GM19463 (cell line): Measurements from ENCODE around the gene PPP6C.
"Not testable (repeated sequence)": the region's sequence is repeated elsewhere in the genome, so short reads cannot be mapped to it uniquely, and the experiment has no call there.

ENCODE experiments used
- ATAC-seq: cut with Tn5 transposase; IDR thresholded peaks from one replicate; pipeline ENCODE4 v1.9.1; 2021; ENCODE audit warnings: mild to moderate bottlenecking, moderate library complexity; ENCODE audit not compliant: unreplicated experiment

PPP6C gene

DNA sequence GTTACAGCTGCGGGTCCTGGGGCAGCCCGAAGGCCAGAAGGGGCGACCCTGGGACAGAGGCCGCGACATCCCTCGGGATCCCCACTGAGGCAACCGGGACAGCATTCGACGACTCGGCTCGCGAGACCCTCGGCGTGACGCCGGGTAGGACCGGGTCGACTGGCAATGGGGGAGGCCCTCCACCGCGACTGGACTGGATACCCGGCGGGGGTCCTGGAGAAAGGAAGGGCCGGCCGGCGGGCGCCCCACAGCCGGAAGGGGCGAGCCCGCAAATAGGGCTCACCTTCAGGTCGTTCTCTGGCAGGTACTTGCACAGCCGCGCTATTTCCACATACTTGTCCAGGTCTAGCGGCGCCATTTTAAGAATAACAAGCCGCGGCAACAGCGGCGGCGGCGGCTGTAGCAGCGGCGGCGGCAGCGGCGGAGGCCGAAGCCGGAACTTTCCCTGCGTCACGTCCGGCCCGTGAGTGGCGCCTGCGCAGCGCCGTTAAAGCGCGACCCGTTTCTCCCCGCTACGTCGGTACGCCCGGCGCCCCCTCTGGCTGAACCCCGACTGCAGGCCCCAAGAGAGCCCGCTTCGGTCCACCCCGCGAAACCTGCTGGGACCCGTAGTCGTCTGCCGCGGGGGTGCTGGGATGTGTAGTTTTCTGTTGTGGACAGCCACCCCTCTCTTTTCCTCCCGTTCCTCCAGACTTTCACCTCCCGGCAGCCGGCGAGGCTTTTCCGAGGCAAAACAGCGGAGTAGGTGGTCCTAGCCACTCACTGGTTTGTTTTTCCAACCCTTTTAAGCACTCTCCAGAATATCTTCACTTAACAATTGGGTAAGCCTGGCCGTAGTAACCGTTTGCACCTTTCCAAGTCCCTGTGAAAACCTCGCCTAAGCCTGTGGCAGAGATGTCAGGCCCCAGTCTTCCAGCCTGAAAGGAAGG lies at the start of gene PPP6C:
Gene PPP6C, minus strand, starts transcription at position 443 of the 929 bp plus-strand sequence. Its CDS starts 85 bp downstream, at position 358.
- ATAC-seq: peak; percentile 98

- no peak for ATAC-seq
These were observed 49.4 kb upstream of the PPP6C start for GRCh38 chr9:125238915-125239446.

DNA sequence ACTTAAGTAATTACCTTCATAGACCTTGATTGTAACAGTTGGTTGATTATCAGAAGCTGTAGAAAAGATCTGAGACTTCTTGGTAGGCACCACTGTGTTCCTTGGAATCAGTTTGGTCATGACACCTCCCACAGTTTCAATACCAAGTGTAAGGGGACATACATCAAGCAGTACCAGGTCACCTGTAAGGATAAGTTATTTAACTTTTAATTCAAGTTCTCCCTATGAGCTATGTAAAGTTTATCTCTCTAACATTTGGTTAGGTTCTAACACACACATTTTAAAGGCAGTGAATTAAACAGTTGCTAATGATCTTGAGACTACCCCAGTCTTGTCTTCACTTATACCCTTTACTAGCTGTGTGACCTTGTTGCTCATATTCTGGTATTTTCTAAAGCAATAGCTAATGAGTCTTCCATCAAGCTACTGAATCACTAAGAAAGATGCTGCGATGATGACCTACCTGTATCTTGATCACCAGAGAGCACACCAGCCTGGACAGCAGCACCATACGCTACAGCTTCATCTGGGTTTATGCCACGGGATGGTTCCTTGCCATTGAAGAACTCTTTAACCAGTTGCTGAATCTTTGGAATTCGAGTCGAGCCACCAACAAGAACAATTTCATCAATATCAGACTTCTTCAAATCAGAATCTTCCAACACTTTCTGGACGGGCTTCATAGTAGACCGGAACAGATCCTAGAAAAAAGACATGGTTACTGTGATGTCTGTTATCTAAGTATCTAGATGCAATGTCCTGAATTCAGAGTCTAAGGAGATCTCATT lies 48.7 kb upstream of the PPP6C start:
- ATAC-seq: no peak

DNA sequence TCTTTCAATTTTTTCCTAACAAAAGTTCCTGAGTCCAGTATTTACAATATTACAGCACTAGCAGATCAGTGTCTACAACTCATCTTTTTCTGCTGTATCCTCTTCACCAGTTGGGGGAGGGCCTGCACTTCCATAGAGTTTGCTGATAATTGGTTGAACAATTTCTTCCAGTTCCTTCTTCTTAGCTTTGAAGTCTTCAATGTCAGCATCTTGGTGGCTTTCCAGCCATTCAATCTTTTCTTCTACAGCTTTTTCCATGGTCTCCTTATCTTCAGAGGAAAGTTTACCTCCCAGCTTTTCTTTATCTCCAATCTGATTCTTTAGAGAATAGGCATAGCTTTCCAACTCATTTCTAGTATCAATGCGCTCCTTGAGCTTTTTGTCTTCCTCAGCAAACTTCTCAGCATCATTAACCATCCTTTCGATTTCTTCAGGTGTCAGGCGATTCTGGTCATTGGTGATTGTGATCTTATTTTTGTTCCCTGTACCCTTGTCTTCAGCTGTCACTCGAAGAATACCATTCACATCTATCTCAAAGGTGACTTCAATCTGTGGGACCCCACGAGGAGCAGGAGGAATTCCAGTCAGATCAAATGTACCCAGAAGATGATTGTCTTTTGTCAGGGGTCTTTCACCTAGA lies 47.0 kb upstream of the PPP6C start:
- not testable (repeated sequence) for ATAC-seq

DNA sequence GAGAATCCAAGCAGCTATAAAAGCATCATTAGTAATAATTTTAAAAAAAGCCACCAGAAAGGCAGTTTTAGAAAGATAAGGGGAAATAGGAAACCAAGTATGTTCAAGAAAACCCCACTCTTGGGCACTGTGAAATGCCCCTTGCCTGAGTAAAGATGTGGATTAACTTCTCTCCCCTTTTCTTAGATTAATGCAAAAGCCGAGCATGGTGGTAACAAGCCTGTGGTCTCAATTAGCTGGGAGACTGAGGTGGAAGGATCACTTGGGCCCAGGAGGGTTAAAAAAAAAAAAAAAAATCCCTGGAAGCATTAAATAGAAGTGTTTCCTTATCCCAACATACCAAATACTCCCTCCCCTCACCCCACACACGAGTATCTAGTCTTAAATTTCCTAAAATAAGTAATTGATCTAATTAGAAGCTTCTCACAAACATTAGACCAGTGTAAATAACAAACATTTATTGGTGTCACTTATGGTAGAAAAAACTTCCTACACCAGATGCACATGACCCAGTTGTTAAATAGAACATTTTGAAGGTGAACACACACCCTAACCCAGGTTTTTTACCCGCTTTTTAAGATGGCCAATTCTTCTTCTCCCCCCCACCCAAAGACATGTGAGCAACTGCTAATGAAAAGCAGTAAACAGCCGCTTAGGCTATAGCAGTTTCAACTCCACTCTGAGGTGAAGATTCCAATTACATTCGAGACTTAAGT lies 46.4 kb upstream of the PPP6C start:
- no peak for ATAC-seq

GRCh38 chr9:125234099-125234498 lies 44.5 kb upstream of the PPP6C start:
- not testable (repeated sequence) for ATAC-seq

- ATAC-seq: no peak
These were observed 44.1 kb upstream of the PPP6C start for GRCh38 chr9:125233678-125234077.

DNA sequence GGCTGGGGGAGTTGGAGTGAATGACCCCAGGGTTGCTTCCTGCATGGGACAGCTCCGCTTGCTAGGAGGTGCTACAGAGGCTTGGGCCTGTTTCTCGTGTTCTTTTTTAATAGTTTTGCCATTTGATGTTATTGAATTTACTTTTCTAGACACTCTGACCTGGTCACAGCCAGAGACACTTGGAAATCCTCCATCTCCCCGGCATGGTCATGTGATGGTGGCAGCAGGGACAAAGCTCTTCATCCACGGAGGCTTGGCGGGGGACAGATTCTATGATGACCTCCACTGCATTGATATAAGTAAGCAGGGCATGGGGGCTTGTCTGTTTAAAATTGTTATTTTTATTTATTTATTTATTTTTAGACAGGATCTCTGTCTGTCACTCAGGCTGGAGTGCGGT lies 38.2 kb upstream of the PPP6C start:
- no peak for ATAC-seq

DNA sequence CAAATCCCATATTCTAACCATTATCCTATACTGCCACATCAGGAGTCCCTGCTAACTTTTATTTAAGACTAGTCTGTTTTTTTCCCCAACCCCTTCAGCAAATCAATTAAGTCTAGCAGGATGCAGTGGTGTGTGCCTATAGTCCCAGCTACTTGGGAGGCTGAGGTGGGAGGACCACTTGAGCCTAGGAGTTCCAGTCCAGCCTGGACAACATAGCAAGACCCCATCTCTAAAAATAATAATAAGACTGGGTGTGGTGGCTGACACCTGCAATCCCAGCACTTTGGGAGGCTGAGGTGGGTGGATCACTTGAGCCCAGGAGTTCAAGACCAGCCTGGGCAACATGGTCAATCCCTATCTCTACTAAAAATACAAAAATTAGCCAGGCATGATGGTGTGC lies 35.3 kb upstream of the PPP6C start:
- ATAC-seq: not testable (repeated sequence)

GRCh38 chr9:125218621-125219020 lies 29.0 kb upstream of the PPP6C start:
- no peak for ATAC-seq

DNA sequence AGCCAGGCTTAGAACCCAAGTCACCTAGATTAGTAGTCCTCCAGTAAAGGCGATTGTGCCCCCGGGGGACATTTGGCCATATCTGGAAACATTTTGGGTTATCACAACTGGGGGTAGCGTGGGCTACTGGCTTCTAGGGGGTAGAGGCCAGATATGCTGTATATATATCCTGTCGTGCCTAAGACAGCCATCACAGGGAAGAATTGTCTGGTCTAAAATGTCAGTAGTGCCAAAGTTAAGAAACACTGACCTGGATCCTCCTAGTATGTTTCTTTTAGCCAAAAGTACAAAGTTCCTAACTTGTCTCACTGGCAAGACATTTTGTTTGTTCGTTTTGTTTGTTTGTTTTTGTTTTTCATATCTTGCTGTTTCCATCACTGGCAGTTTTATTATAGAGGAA lies 24.6 kb upstream of the PPP6C start:
- no peak for ATAC-seq

DNA sequence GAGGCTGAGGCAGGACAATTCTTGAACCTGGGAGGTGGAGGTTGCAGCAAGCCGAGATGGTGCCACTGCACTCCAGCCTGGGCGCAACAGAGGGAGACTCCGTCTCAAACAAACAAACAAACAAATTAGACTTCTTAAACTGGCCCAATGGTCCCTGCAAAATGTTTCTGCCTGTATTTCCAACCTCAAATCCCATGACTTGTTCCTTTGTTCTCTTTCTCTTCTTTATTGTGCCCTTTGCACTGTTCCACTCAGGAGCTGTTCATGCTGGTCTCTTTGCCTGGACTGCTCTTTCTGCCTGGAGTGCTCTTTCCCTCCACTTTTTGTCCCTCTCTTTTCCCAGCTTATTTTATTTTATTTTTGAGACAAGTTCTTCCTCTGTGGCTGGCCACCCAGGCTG lies 14.9 kb upstream of the PPP6C start:
- no peak for ATAC-seq

DNA sequence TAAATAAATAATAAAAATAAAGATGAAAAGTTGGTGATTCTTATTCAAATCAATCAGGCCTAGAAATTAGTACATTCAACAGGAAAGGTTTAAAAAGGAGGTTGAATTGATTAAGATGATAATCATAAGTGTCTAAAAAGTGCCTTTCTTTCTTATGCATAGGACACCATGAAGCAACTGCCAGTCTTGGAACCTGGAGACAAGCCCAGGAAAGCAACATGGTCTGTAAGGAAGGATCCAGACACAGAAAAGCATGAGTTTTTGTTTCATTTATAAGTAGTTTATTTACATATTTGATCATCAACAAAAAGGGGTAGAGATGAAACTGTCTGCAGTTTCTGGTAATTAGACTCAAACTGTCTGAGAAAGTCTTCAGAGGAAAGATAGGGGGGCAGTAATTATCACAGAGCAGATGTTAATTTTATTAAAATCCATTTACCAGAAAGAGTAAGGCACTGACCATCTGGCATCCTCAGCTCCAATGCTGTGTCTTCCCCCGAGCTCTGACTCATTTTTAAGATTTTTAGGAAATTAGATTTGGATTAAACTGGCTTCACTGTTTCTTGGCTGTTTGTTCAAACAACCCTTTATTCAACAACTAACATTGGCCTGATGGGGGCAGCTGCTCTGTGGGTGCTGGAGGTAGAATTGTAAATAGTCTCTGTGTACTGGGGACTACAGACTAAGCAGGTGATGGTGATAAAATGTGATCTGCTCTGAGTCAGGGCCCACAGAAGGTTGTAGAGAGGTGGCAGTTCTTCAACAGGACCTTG lies 13.4 kb upstream of the PPP6C start:
- no peak for ATAC-seq

GRCh38 chr9:125200216-125201047 lies 10.8 kb upstream of the PPP6C start, which contains the start of gene RABEPK:
Gene RABEPK, plus strand, starts transcription at chr9:125200542. Its CDS starts 2,472 bp downstream, at chr9:125203014.
- ATAC-seq: peak; percentile 99

- ATAC-seq: not testable (repeated sequence)
These were observed 6.0 kb upstream of the PPP6C start for GRCh38 chr9:125195591-125195990.

- not testable (repeated sequence) for ATAC-seq
These were observed 4.9 kb upstream of the PPP6C start for GRCh38 chr9:125194466-125194865.

DNA sequence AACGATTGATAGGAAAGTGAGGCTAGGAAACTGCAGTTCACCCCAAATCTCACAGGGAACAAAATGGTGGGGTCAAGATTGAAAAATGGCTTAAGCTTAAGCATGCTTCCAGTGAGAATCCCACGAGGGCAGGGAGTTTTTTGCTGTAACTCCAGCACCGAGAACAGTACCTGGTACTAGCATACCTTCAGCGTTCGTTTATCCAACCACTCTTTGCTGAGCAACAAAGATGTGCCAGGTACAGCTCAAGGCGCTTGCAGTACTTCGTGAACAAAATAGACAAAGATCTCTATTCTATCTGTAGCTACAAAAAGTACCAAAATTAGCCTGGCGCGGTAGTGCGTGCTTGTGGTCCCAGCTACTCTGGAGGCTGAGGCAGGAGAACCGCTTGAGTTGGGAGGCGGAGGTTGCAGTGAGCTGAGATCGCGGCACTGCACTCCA lies 778 bp upstream of the PPP6C start:
- ATAC-seq: no peak

DNA sequence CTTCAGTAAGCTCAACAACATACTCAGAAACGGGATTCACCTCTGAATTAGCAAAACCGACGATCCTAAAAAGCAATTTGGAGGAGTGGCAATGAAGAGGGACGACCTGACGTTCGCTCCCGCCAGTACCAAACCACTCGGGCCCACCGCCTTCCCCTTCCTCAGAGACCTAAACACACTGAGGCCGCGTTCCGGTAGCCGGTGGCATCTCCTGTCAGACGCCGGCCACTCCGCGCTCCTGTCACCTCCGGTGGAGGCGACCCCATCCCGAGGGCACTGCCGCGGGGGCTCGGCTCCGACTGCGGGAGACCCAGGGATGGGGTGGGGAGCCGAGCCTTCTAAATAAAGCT lies 617 bp downstream of the PPP6C start:
- no peak for ATAC-seq

DNA sequence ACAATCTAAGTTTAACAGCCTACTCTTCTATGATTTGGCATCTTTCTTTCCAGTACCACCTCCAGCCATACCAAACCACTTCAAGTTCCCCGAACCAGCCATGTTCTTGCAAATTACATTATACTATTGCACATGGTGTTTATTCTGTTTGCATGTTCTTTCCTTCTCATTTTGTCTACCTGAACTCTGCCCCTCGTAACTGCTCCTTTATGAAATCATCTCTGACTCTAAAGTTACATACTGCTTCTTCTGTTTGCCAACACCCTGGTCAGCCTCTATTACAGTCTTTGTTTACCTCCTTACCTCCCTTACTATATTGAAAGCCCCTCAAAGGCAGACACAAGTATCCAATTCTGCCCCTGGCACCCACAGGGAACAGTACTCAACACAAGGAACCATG lies 6.0 kb downstream of the PPP6C start:
- ATAC-seq: no peak
